Measurements from ENCODE around the gene RNF212.
A peak's percentile ranks its signal among the peaks of the same experiment; 100 is the strongest.

The RNF212 gene

GRCh38 chr4:1043162-1043561 lies 70.2 kb downstream of the RNF212 start:
- TF ChIP-seq TEAD4 (IDR thresholded peaks at IDR 0.05): no peak
- TF ChIP-seq EP300 (IDR thresholded peaks at IDR 0.05; ENCODE audit: borderline replicate concordance): no peak
- no peak for TF ChIP-seq ZBTB7A (IDR thresholded peaks at IDR 0.05; ENCODE audit: low read depth)
- TF ChIP-seq RAD21 (IDR thresholded peaks at IDR 0.05; ENCODE audit: low read depth): no peak
- TF ChIP-seq TCF12 (IDR thresholded peaks at IDR 0.05; ENCODE audit: low read depth): no peak
- no peak for TF ChIP-seq YY1 (IDR thresholded peaks at IDR 0.05; ENCODE audit: low read depth)
- no peak for TF ChIP-seq EGR1 (IDR thresholded peaks at IDR 0.05)
- no peak for TF ChIP-seq NFIC (IDR thresholded peaks at IDR 0.05)
- no peak for TF ChIP-seq CREB1 (IDR thresholded peaks at IDR 0.05; ENCODE audit: low read depth)
- no peak for TF ChIP-seq MAX (IDR thresholded peaks at IDR 0.05)
- no peak for TF ChIP-seq REST (IDR thresholded peaks at IDR 0.05; ENCODE audit: low read depth)
- no peak for TF ChIP-seq TAF1 (IDR thresholded peaks at IDR 0.05; ENCODE audit: low read depth)
- no peak for TF ChIP-seq CEBPB (IDR thresholded peaks at IDR 0.05)

- no peak for TF ChIP-seq MAX (IDR thresholded peaks at IDR 0.05)
- TF ChIP-seq NFIC (IDR thresholded peaks at IDR 0.05): no peak
Measured at GRCh38 chr4:1042352-1043055, 70.9 kb downstream of the RNF212 start.

GRCh38 chr4:1041936-1042330 lies 71.4 kb downstream of the RNF212 start:
- TF ChIP-seq YY1 (IDR thresholded peaks at IDR 0.05; ENCODE audit: low read depth): no peak
- no peak for TF ChIP-seq TEAD4 (IDR thresholded peaks at IDR 0.05)
- no peak for TF ChIP-seq CREB1 (IDR thresholded peaks at IDR 0.05; ENCODE audit: low read depth)
- TF ChIP-seq TCF12 (IDR thresholded peaks at IDR 0.05; ENCODE audit: low read depth): no peak
- no peak for TF ChIP-seq CEBPB (IDR thresholded peaks at IDR 0.05)
- no peak for TF ChIP-seq REST (IDR thresholded peaks at IDR 0.05; ENCODE audit: low read depth)
- no peak for TF ChIP-seq MAX (IDR thresholded peaks at IDR 0.05)
- no peak for TF ChIP-seq TAF1 (IDR thresholded peaks at IDR 0.05; ENCODE audit: low read depth)

- TF ChIP-seq RAD21 (IDR thresholded peaks at IDR 0.05; ENCODE audit: low read depth): no peak
- TF ChIP-seq MAX (IDR thresholded peaks at IDR 0.05): peak; percentile 76
- TF ChIP-seq TAF1 (IDR thresholded peaks at IDR 0.05; ENCODE audit: low read depth): no peak
- no peak for TF ChIP-seq YY1 (IDR thresholded peaks at IDR 0.05; ENCODE audit: low read depth)
- TF ChIP-seq TEAD4 (IDR thresholded peaks at IDR 0.05): peak; percentile 66
- no peak for TF ChIP-seq EGR1 (IDR thresholded peaks at IDR 0.05)
- no peak for TF ChIP-seq CEBPB (IDR thresholded peaks at IDR 0.05)
- peak; percentile 78 for TF ChIP-seq EP300 (IDR thresholded peaks at IDR 0.05; ENCODE audit: borderline replicate concordance)
- TF ChIP-seq NFIC (IDR thresholded peaks at IDR 0.05): peak; percentile 62
- TF ChIP-seq USF1 (IDR thresholded peaks at IDR 0.05): no peak
- TF ChIP-seq FOXM1 (IDR thresholded peaks at IDR 0.05; ENCODE audit: borderline replicate concordance, low read depth): no peak
- TF ChIP-seq ZBTB7A (IDR thresholded peaks at IDR 0.05; ENCODE audit: low read depth): 0 out of 2 replicates have a peak, but pooled peaks have one; percentile 56
- TF ChIP-seq REST (IDR thresholded peaks at IDR 0.05; ENCODE audit: low read depth): no peak
- TF ChIP-seq TCF12 (IDR thresholded peaks at IDR 0.05; ENCODE audit: low read depth): peak; percentile 72; the same call in 1 of the 2 replicates
- TF ChIP-seq CREB1 (IDR thresholded peaks at IDR 0.05; ENCODE audit: low read depth): no peak
Measured at GRCh38 chr4:1041147-1041935, 72.0 kb downstream of the RNF212 start.

Measured in Ishikawa (cell line).